Adipose tissue (tissue), 3 donors: Measurements from ENCODE around the gene PDE4B. TPM values are rescaled to one million over a fixed set of nuclear protein-coding genes. Genes with fewer than 3 reads are reported as not detected.

ENCODE experiments used
- H3K27ac ChIP-seq: one replicate; pipeline ENCODE4 v1.5.1; 2013; ENCODE audit warnings: low read depth, low read length
- WGBS, 3 donors: extraction: QIAGEN DNeasy Blood & Tissue Kit; methylation state at CpG; one replicate each; pipeline ENCODE4 v1.1.7; 2013; 5-methylcytosine and 5-hydroxymethylcytosine counted together
- polyA plus RNA-seq, 3 donors: library from polyadenylated mRNA; stranded (reverse); fragments of 200-250 nt; gene quantifications; one replicate each; pipeline ENCODE4 v1.2.3, GENCODE V29; 2013
- donor health status: healthy with polysubstance abuse.
- donor health status: Bipolar disorder and iron deficiency.
- donor health status: healthy.

Gene PDE4B
- polyA plus RNA-seq, 3 donors, result 1.3 to 10.0 (median 9.4) TPM

GRCh38 chr1:66231217-66231616 lies 438.5 kb downstream of the PDE4B start:
- H3K27ac ChIP-seq, result no peak overlapping the region

GRCh38 chr1:66231681-66232463 lies 439.2 kb downstream of the PDE4B start:
- WGBS, 3 donors, result 73 to 83% (median 80%) methylated on average over 5 of the region's 5 CpGs
- no peak overlapping the region for H3K27ac ChIP-seq

GRCh38 chr1:66237042-66237441 lies 444.3 kb downstream of the PDE4B start:
- no peak overlapping the region for H3K27ac ChIP-seq

GRCh38 chr1:66237722-66238479 lies 445.2 kb downstream of the PDE4B start:
- no peak overlapping the region for H3K27ac ChIP-seq
- WGBS, 3 donors, result 53 to 67% (median 60%) methylated on average over 5 of the region's 5 CpGs

More at GRCh38 chr1:66237042-66237441, 444.3 kb downstream of the PDE4B start:
- 41 to 91% (median 82%) methylated on average over 2 of the region's 2 CpGs for WGBS, 3 donors

GRCh38 chr1:66239834-66240233 lies 447.1 kb downstream of the PDE4B start:
- 84 to 98% (median 92%) methylated on average over 2 of the region's 2 CpGs for WGBS, 3 donors
- no peak overlapping the region for H3K27ac ChIP-seq

- H3K27ac ChIP-seq, result no peak overlapping the region
- WGBS, 3 donors, result 69 to 89% (median 87%) methylated on average over 6 of the region's 6 CpGs
Observed at GRCh38 chr1:66240491-66241484, 448.1 kb downstream of the PDE4B start.

- WGBS, 3 donors, result 33 to 44% (median 41%) methylated on average over 6 of the region's 6 CpGs
- no peak overlapping the region for H3K27ac ChIP-seq
Observed at GRCh38 chr1:66242646-66243547, 450.2 kb downstream of the PDE4B start.

DNA sequence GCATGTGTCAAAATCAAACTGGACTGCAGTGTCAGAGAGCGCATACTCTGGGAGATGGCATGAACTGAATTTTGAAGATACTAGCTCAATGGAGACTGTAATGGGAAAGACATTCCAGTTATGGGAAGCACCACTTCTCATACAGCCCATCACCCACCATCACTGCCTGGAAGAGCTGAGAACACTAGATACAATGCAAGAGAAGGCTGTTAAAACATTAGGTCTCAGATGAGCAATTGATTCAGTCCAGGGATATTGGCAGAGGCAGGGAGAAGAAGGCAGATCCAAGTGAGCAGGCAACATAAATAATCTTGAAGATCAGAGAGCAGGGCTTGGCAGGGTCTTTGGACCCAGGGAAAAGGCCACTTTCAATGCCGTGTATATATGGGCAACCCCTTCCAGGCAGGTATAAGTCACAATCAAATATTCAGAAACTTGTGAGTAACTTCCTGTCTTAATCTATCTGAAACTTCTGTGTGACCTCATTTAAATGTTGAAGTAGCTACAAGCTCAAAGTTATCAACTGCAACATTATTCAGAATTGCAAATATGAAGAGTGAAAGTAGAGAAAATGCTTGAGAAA lies 450.9 kb downstream of the PDE4B start:
- 64 to 66% (median 64%) methylated on average over 2 of the region's 2 CpGs for WGBS, 3 donors
- no peak overlapping the region for H3K27ac ChIP-seq

GRCh38 chr1:66244429-66244828 lies 451.7 kb downstream of the PDE4B start:
- 61 to 79% (median 76%) methylated on average over 3 of the region's 3 CpGs for WGBS, 3 donors

GRCh38 chr1:66245691-66246090 lies 453.0 kb downstream of the PDE4B start:
- H3K27ac ChIP-seq, result no peak overlapping the region
- WGBS, 3 donors, result 55 to 87% (median 79%) methylated on average over 1 of the region's 1 CpG

More at GRCh38 chr1:66244429-66244828, 451.7 kb downstream of the PDE4B start:
- H3K27ac ChIP-seq, result no peak overlapping the region

- 56 to 82% (median 81%) methylated on average over 9 of the region's 9 CpGs for WGBS, 3 donors
- H3K27ac ChIP-seq, result no peak overlapping the region
Observed at GRCh38 chr1:66246351-66247269, 453.9 kb downstream of the PDE4B start.

- 84 to 91% (median 90%) methylated on average over 11 of the region's 11 CpGs for WGBS, 3 donors
- H3K27ac ChIP-seq, result no peak overlapping the region
Observed at GRCh38 chr1:66247415-66248208, 454.9 kb downstream of the PDE4B start.

- no peak overlapping the region for H3K27ac ChIP-seq
- WGBS, 3 donors, result 70% methylated on average over 1 of the region's 1 CpG
Observed at GRCh38 chr1:66248257-66248656, 455.6 kb downstream of the PDE4B start.

GRCh38 chr1:66248746-66249145 lies 456.1 kb downstream of the PDE4B start:
- 21 to 45% (median 32%) methylated on average over 1 of the region's 1 CpG for WGBS, 3 donors
- H3K27ac ChIP-seq, result no peak overlapping the region

- 74 to 93% (median 92%) methylated on average over 3 of the region's 3 CpGs for WGBS, 3 donors
- no peak overlapping the region for H3K27ac ChIP-seq
Observed at GRCh38 chr1:66250075-66250474, 457.4 kb downstream of the PDE4B start.

- H3K27ac ChIP-seq, result no peak overlapping the region
- WGBS, 3 donors, result 36 to 78% (median 40%) methylated on average over 2 of the region's 2 CpGs
Observed at GRCh38 chr1:66250478-66250877, 457.8 kb downstream of the PDE4B start.
